Measurements from ENCODE around the gene CPNE9. TPM values are rescaled to one million over a fixed set of nuclear protein-coding genes. Genes with fewer than 3 reads are reported as not detected.

The CPNE9 gene
- total RNA-seq, 1 donor from 2014 or later, result 0.20 TPM

- Histone ChIP-seq H3K27me3 (ENCODE audit: insufficient read depth, low read length) (no peaks in the 10 kb centered on the region), H3K36me3 (ENCODE audit: insufficient read depth, low read length) (peaks cover 34% of the 10 kb centered on the region), H3K9ac (ENCODE audit: low read length) (no peak overlapping the region), H3K4me1 (ENCODE audit: insufficient read depth, low read length) (no peaks in the 10 kb centered on the region), H4K20me1 (ENCODE audit: insufficient read depth, low read length) (no peaks in the 10 kb centered on the region), H3K4me2 (ENCODE audit: low read length) (no peak overlapping the region), H3K9me3 (ENCODE audit: insufficient read depth, low read depth, low read length) (no peaks in the 10 kb centered on the region), H3K4me3 (ENCODE audit: insufficient read depth, low read depth, low read length) (no peak overlapping the region), H3K79me2 (ENCODE audit: insufficient read depth, low read length) (no peaks in the 10 kb centered on the region), H2AFZ (ENCODE audit: low read depth, low read length) (no peak overlapping the region), H3K27ac (ENCODE audit: low read depth, low read length) (no peak overlapping the region)
- DNase-seq (ENCODE audit: low read depth), result no peak
- Mint-ChIP-seq H3K27me3 (ENCODE audit: low read depth, unreplicated experiment) (no peaks in the 10 kb centered on the region), H3K4me3 (ENCODE audit: unreplicated experiment) (no peak overlapping the region), H3K27ac (ENCODE audit: unreplicated experiment) (peak overlapping the region; percentile 1), H3K4me1 (ENCODE audit: low read depth, unreplicated experiment) (peaks cover 6% of the 10 kb centered on the region), H3K36me3 (ENCODE audit: low read depth, unreplicated experiment) (peaks cover 33% of the 10 kb centered on the region), H3K9me3 (ENCODE audit: unreplicated experiment) (no peaks in the 10 kb centered on the region)
- no peak for FAIRE-seq
- TF ChIP-seq, protein P1, sequence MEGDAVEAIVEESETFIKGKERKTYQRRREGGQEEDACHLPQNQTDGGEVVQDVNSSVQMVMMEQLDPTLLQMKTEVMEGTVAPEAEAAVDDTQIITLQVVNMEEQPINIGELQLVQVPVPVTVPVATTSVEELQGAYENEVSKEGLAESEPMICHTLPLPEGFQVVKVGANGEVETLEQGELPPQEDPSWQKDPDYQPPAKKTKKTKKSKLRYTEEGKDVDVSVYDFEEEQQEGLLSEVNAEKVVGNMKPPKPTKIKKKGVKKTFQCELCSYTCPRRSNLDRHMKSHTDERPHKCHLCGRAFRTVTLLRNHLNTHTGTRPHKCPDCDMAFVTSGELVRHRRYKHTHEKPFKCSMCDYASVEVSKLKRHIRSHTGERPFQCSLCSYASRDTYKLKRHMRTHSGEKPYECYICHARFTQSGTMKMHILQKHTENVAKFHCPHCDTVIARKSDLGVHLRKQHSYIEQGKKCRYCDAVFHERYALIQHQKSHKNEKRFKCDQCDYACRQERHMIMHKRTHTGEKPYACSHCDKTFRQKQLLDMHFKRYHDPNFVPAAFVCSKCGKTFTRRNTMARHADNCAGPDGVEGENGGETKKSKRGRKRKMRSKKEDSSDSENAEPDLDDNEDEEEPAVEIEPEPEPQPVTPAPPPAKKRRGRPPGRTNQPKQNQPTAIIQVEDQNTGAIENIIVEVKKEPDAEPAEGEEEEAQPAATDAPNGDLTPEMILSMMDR (IDR thresholded peaks at IDR 0.05; ENCODE audit: insufficient read depth, low read depth, low read length), result no peak
- no peak for TF ChIP-seq EZH2 (IDR thresholded peaks at IDR 0.05; ENCODE audit: insufficient read depth, low read length)
These were observed 26.8 kb upstream of the CPNE9 start for GRCh38 chr3:9676785-9677184.

DNA sequence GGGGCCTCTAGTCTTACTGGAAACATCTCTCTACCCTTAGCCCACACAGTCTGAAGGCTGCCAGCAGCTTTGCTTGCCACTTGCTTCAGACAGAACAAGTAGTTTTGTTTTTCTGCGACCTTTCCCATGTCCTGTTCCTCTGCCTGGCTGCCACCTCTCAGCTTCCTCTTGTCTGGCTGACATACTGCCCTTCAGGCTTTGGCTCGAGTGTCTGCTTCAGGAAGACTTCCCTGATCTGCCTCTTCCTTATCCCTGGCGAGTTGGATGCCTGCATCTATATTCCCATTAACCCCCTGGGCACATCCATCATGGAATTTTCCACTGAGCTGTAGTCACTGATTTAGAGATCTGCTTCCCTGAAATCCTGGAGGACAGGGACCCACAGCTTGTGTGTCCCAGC is 25.1 kb upstream of the CPNE9 start:
- Histone ChIP-seq H4K20me1 (ENCODE audit: insufficient read depth, low read length) (no peaks in the 10 kb centered on the region), H3K4me3 (ENCODE audit: insufficient read depth, low read depth, low read length) (no peak overlapping the region), H3K27me3 (ENCODE audit: insufficient read depth, low read length) (no peaks in the 10 kb centered on the region), H3K9me3 (ENCODE audit: insufficient read depth, low read depth, low read length) (no peaks in the 10 kb centered on the region), H3K4me1 (ENCODE audit: insufficient read depth, low read length) (no peaks in the 10 kb centered on the region), H3K9ac (ENCODE audit: low read length) (no peak overlapping the region), H2AFZ (ENCODE audit: low read depth, low read length) (no peak overlapping the region), H3K79me2 (ENCODE audit: insufficient read depth, low read length) (no peaks in the 10 kb centered on the region), H3K27ac (ENCODE audit: low read depth, low read length) (no peak overlapping the region), H3K36me3 (ENCODE audit: insufficient read depth, low read length) (peaks cover 28% of the 10 kb centered on the region), H3K4me2 (ENCODE audit: low read length) (no peak overlapping the region)
- no peaks in the 10 kb centered on the region for H3K27me3 Mint-ChIP-seq (ENCODE audit: low read depth, unreplicated experiment)
- TF ChIP-seq, protein P1 (IDR thresholded peaks at IDR 0.05; ENCODE audit: insufficient read depth, low read depth, low read length), result no peak
- TF ChIP-seq EZH2 (IDR thresholded peaks at IDR 0.05; ENCODE audit: insufficient read depth, low read length), result no peak
- peaks cover 31% of the 10 kb centered on the region for H3K36me3 Mint-ChIP-seq (ENCODE audit: low read depth, unreplicated experiment)
- H3K4me1 Mint-ChIP-seq (ENCODE audit: low read depth, unreplicated experiment), result peaks cover 6% of the 10 kb centered on the region
- H3K9me3 Mint-ChIP-seq (ENCODE audit: unreplicated experiment), result no peaks in the 10 kb centered on the region
- FAIRE-seq (no peak), DNase-seq (ENCODE audit: low read depth) (no peak)
- peak overlapping the region; percentile 42 for H3K27ac Mint-ChIP-seq (ENCODE audit: unreplicated experiment)
- H3K4me3 Mint-ChIP-seq (ENCODE audit: unreplicated experiment), result no peak overlapping the region

DNA sequence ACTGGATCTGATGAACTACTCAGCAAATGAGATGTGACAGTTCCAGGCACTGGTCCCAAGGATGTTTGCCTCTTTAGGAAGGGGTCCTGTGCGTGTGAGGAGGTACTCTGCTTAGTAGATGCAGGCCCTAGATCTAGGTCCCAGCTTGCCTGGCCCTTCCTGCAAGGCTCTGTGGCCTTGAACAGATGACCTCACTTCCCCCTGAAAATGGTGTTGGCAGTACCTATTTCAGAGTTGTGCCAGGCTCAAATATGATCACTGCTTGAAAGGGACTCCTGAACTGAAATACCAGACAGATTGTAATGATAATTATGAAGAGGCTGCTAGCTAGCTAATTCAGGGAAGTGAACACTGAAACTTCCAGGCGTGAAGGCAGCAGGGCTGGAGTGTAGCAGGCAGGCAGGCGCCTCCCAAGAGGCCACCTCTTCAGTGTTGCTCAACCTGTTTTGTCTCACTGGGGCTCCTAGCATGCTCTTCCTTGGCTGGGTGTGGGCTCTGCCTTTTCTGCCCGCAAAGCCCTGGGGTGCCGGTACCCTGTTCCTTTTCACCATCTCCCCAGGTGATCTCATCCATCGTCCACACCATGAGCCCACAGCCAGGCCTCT is 24.1 kb upstream of the CPNE9 start:
- FAIRE-seq (no peak), DNase-seq (ENCODE audit: low read depth) (no peak)
- Histone ChIP-seq H3K4me2 (ENCODE audit: low read length) (no peak overlapping the region), H2AFZ (ENCODE audit: low read depth, low read length) (no peak overlapping the region), H3K79me2 (ENCODE audit: insufficient read depth, low read length) (no peaks in the 10 kb centered on the region), H3K9ac (ENCODE audit: low read length) (no peak overlapping the region), H3K4me1 (ENCODE audit: insufficient read depth, low read length) (no peaks in the 10 kb centered on the region), H4K20me1 (ENCODE audit: insufficient read depth, low read length) (no peaks in the 10 kb centered on the region), H3K27me3 (ENCODE audit: insufficient read depth, low read length) (no peaks in the 10 kb centered on the region), H3K36me3 (ENCODE audit: insufficient read depth, low read length) (peaks cover 27% of the 10 kb centered on the region), H3K4me3 (ENCODE audit: insufficient read depth, low read depth, low read length) (no peak overlapping the region), H3K27ac (ENCODE audit: low read depth, low read length) (no peak overlapping the region), H3K9me3 (ENCODE audit: insufficient read depth, low read depth, low read length) (no peaks in the 10 kb centered on the region)
- Mint-ChIP-seq H3K4me1 (ENCODE audit: low read depth, unreplicated experiment) (peaks cover 6% of the 10 kb centered on the region), H3K36me3 (ENCODE audit: low read depth, unreplicated experiment) (peaks cover 38% of the 10 kb centered on the region), H3K9me3 (ENCODE audit: unreplicated experiment) (no peaks in the 10 kb centered on the region), H3K27ac (ENCODE audit: unreplicated experiment) (no peak overlapping the region), H3K27me3 (ENCODE audit: low read depth, unreplicated experiment) (no peaks in the 10 kb centered on the region), H3K4me3 (ENCODE audit: unreplicated experiment) (no peak overlapping the region)
- no peak for TF ChIP-seq EZH2 (IDR thresholded peaks at IDR 0.05; ENCODE audit: insufficient read depth, low read length)
- TF ChIP-seq, protein P1 (IDR thresholded peaks at IDR 0.05; ENCODE audit: insufficient read depth, low read depth, low read length), result no peak
